ENCODE data around the gene RSAD2. TPM values are rescaled to one million over a fixed set of nuclear protein-coding genes. Genes with fewer than 3 reads are reported as not detected.

Gene RSAD2
- total RNA-seq, 4 donors from 2014 or later: 1.8 to 7.0 (median 5.7) TPM

DNA sequence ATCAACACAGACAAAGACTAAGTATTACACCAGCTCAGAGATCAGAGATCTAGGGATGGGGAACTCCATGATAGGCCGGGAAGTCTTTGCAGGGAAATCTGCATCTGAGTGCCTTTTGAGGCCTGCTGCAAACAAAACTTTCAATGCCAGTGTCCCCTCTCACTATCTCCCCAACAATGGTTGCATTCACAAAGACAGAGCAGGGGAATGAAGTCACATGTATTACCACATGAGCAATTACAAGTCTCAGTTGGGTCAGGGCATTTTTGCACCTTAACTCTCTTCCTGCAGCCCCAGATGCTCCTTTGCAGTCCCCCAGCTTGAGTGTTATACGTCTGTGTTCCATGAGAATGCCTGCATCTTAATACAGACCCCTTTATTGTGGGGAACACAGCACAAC, 37.8 kb downstream of the RSAD2 start:
- Histone ChIP-seq H3K27me3 (no peaks in the 10 kb centered on the region), H3K27ac (no peak overlapping the region), H3K4me1 (peaks cover 0 to 29% (median 3%) of the 10 kb centered on the region in 3 donors), H3K36me3 (no peaks in the 10 kb centered on the region), H3K4me3 (no peak overlapping the region), H3K9me3 (no peaks in the 10 kb centered on the region)
- no peak for ATAC-seq
- WGBS, 2 donors (ENCODE audit: low coverage in 1 of 2): 73 to 86% methylated on average over 2 of the region's 2 CpGs
- TF ChIP-seq, protein P1, sequence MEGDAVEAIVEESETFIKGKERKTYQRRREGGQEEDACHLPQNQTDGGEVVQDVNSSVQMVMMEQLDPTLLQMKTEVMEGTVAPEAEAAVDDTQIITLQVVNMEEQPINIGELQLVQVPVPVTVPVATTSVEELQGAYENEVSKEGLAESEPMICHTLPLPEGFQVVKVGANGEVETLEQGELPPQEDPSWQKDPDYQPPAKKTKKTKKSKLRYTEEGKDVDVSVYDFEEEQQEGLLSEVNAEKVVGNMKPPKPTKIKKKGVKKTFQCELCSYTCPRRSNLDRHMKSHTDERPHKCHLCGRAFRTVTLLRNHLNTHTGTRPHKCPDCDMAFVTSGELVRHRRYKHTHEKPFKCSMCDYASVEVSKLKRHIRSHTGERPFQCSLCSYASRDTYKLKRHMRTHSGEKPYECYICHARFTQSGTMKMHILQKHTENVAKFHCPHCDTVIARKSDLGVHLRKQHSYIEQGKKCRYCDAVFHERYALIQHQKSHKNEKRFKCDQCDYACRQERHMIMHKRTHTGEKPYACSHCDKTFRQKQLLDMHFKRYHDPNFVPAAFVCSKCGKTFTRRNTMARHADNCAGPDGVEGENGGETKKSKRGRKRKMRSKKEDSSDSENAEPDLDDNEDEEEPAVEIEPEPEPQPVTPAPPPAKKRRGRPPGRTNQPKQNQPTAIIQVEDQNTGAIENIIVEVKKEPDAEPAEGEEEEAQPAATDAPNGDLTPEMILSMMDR (IDR thresholded peaks at IDR 0.05): no peak
- TF ChIP-seq POLR2AphosphoS5 (IDR thresholded peaks at IDR 0.05) (no peak), POLR2A (IDR thresholded peaks at IDR 0.05) (no peak), EP300 (IDR thresholded peaks at IDR 0.05) (no peak)

DNA sequence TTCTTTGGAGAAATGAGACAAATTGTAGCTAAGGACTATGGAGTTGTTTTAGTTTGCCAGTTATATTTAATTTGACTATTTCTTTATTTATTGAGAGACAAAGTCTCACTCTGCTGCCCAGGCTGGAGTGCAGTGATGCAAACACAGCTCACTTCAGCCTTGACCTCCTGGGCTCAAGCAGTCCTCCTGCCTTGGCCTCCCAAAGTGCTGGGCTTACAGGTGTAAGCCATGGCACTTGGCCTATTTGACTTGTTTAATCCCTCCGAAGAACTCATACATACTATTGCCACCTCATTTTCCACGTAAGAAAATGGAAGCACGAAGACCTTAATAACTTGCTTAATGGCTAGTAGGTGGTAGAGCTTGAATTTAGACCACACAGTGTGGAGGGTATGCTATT, 38.6 kb downstream of the RSAD2 start:
- H3K27me3 ChIP-seq: no peaks in the 10 kb centered on the region
- peaks cover 0 to 31% (median 3%) of the 10 kb centered on the region in 3 donors for H3K4me1 ChIP-seq
- no peak overlapping the region for H3K27ac ChIP-seq
- TF ChIP-seq, protein P1 (IDR thresholded peaks at IDR 0.05): no peak
- TF ChIP-seq POLR2A (IDR thresholded peaks at IDR 0.05) (no peak), EP300 (IDR thresholded peaks at IDR 0.05) (no peak), POLR2AphosphoS5 (IDR thresholded peaks at IDR 0.05) (no peak)
- no peaks in the 10 kb centered on the region for H3K36me3 ChIP-seq
- H3K9me3 ChIP-seq: no peaks in the 10 kb centered on the region
- H3K4me3 ChIP-seq: no peak overlapping the region
- 94 to 100% methylated on average over 1 to 3 of the region's 3 CpGs for WGBS, 2 donors (ENCODE audit: low coverage in 1 of 2)
- ATAC-seq: no peak

DNA sequence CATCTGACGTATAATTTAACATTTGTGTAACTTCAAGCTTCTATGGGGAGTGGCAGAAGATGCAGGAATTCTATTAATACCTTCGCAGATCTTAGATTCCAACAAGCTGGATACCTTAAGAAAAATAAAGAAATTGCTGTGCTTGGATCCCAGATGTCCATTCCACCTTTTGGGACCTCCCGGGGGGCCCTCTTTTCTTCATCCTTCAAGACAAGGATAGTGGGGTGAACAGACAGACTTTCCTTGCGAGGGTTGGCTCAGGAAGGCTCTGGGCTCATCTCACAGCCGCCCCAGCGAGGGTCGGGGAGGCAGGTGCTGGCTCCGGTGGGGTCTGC, 39.1 kb downstream of the RSAD2 start:
- peaks cover 0 to 35% (median 3%) of the 10 kb centered on the region in 3 donors for H3K4me1 ChIP-seq
- peak overlapping the region in 2 of 4 donors; percentile 55 to 68 for H3K27ac ChIP-seq
- no peak for TF ChIP-seq POLR2AphosphoS5 (IDR thresholded peaks at IDR 0.05)
- no peak for TF ChIP-seq EP300 (IDR thresholded peaks at IDR 0.05)
- TF ChIP-seq, protein P1 (IDR thresholded peaks at IDR 0.05): no peak
- no peak for TF ChIP-seq POLR2A (IDR thresholded peaks at IDR 0.05)

DNA sequence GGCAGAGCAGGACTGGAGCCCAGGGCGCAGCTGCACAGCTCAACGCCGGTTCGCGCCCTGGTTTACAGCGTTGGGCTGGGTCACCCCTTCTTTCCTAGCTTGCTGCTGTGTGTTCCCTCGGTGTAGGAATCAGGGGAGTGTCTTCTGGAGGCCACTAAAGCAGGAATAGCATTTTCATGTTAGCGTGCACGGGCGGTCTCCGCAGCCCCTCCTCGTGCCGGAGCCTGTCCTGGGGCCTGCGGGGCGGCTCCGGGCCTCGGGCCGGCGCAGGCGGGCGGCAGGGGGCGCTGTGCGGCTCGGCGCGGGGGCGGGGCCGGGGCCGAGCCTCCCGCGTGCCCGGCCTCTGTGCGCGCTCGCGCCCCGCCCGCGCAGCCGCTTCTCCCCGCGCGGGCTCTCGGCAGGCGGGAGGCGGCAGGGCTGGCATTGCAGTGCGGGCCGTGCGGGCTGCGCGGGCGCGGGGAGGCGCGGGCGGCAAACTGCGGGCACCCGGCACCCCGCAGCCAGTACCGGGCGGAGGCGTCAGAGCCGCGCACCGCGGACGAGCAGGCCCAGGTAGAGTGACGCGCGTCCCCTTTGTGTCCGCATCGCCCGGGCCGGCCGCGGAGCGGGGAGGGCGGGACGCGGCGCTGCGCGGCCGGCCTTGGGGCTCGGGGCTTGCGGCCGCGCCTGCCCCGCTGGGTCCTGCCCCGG, 39.6 kb downstream of the RSAD2 start, which contains the start of gene RNF144A:
Gene RNF144A (plus strand): TSS at position 342 of the 690 bp plus-strand sequence. CDS start 79,515 bp downstream, outside the sequence.
- peak within 1 kb of the TSS in 3 of 4 donors; percentile 68 to 80 (median 69) for H3K27ac ChIP-seq
- no peaks in the 10 kb centered on the region for H3K9me3 ChIP-seq
- no peaks in the 10 kb centered on the region for H3K27me3 ChIP-seq
- no peak for TF ChIP-seq EP300 (IDR thresholded peaks at IDR 0.05)
- TF ChIP-seq, protein P1 (IDR thresholded peaks at IDR 0.05): peak in 3 of 4 experiments; percentile 47 to 60 (median 51)
- peak in 1 of 2 donors; percentile 15 for TF ChIP-seq POLR2A (IDR thresholded peaks at IDR 0.05)
- no peak for TF ChIP-seq POLR2AphosphoS5 (IDR thresholded peaks at IDR 0.05)
- no CpG with 5 or more reads among the region's 90 CpGs for WGBS, 2 donors (ENCODE audit: low coverage in 1 of 2)
- H3K4me1 ChIP-seq: peaks cover 0 to 36% (median 3%) of the 10 kb centered on the region in 3 donors
- peak within 1 kb of the TSS; percentile 78 to 88 for H3K4me3 ChIP-seq
- peak; percentile 94 for ATAC-seq
- no peaks in the 10 kb centered on the region for H3K36me3 ChIP-seq

More for the DNA sequence above, 39.1 kb downstream of the RSAD2 start:
- no peak for ATAC-seq
- H3K4me3 ChIP-seq: peak overlapping the region in 1 of 2 donors; percentile 88
- 86 to 88% methylated on average over 2 to 4 of the region's 8 CpGs for WGBS, 2 donors (ENCODE audit: low coverage in 1 of 2)
- no peaks in the 10 kb centered on the region for H3K36me3 ChIP-seq
- no peaks in the 10 kb centered on the region for H3K9me3 ChIP-seq
- H3K27me3 ChIP-seq: no peaks in the 10 kb centered on the region
